Body of pancreas (tissue), 4 donors: Measurements from ENCODE around the gene FXR1. TPM values are rescaled to one million over a fixed set of nuclear protein-coding genes. Genes with fewer than 3 reads are reported as not detected.
"Not testable (repeated sequence)": the region's sequence is repeated elsewhere in the genome, so short reads cannot be mapped to it uniquely, and the experiment has no call there.

Experiments
- ATAC-seq: fragments of 150-250 bp; one replicate; pipeline ENCODE4 v1.9.1; 2016
- DNase-seq, 4 donors: peaks; one replicate each; pipeline ENCODE4 v3.0.0-alpha.2; 2019
- H3K27ac ChIP-seq, 4 donors: fragments of 200-600 bp; sonication (generic); 1 replicate in 3 of 4; 2 replicates in 1 of 4; pipeline versions ENCODE4 v1.5.1 to v1.6.1; 2016 to 2019; ENCODE audit warnings: mild to moderate bottlenecking in 1 of 4, mixed read lengths in 1 of 4, moderate library complexity in 1 of 4
- H3K27me3 ChIP-seq, 2 donors: fragments of 200-600 bp; sonication (generic); one replicate each; pipeline ENCODE4 v1.6.0; 2016; ENCODE audit warnings: mild to moderate bottlenecking in 1 of 2
- H3K36me3 ChIP-seq, 2 donors: fragments of 200-600 bp; sonication (generic); replicated peaks in 1 of 2; 2 replicates each; pipeline ENCODE4 v1.5.1; 2016; ENCODE audit warnings: low read depth in 2 of 2; ENCODE audit not compliant: insufficient read depth in 1 of 2
- H3K4me1 ChIP-seq: fragments of 200-600 bp; sonication (generic); one replicate; pipeline ENCODE4 v1.6.0; 2016
- H3K4me3 ChIP-seq, 2 donors: fragments of 200-600 bp; sonication (generic); 1 replicate in 1 of 2; 2 replicates in 1 of 2; pipeline ENCODE4 v1.5.1; 2016 to 2019
- H3K9me3 ChIP-seq, 3 donors: fragments of 200-600 bp; sonication (generic); 1 replicate in 2 of 3; 2 replicates in 1 of 3; pipeline ENCODE4 v1.5.1; 2016
- POLR2A ChIP-seq, 3 donors: fragments of 450-650 bp; IDR thresholded peaks; one replicate each; pipeline ENCODE4 v1.6.1; 2016; ENCODE audit warnings: antibody characterized with exemption in 3 of 3, mild to moderate bottlenecking in 2 of 3
- WGBS, 2 donors: methylation state at CpG; one replicate each; pipeline ENCODE4 v1.1.5; 2017; 5-methylcytosine and 5-hydroxymethylcytosine counted together
- intact Hi-C: fragments of 100-400 bp; cut with DNase I; formaldehyde crosslinking; loops from one replicate; pipeline ENCODE4 v1.15.1; 2023
- total RNA-seq, 2 donors: library from RNA; depleted of rRNA; stranded (reverse); fragments of >200 nt; gene quantifications; one replicate each; pipeline ENCODE4 v1.1.0, GENCODE V29; 2016
- TF ChIP-seq, protein P1 (sequence below), 7 experiments: fragments of 450-650 bp in 4 of 7; fragments of 200-600 bp in 3 of 7; sonication (generic) in 3 of 7; IDR thresholded peaks; one replicate each; pipeline ENCODE4 v1.5.1; 2016 to 2019; ENCODE audit warnings: antibody characterized with exemption in 7 of 7

The FXR1 gene
- total RNA-seq: 10 to 100 TPM; 55.0 to 89.5 TPM

GRCh38 chr3:180912304-180913296, at the start of gene FXR1:
TSS of gene FXR1 (plus strand) at chr3:180912670. CDS start at chr3:180912686, 16 bp downstream.
- peak within 1 kb of the TSS; percentile 67 to 96 for H3K4me3 ChIP-seq
- no peaks in the 10 kb centered on the region for H3K9me3 ChIP-seq
- peak; percentile 98 for ATAC-seq
- H3K27ac ChIP-seq: peak within 1 kb of the TSS; percentile 84 to 88 (median 86)
- intact Hi-C loops: no loop called here
- no peaks in the 10 kb centered on the region for H3K27me3 ChIP-seq
- peak; percentile 91 to 94 (median 92) for DNase-seq
- H3K4me1 ChIP-seq: peaks cover 29% of the 10 kb centered on the region
- 0% methylated on average over 41 to 68 of the region's 68 CpGs for WGBS, 2 donors
- TF ChIP-seq POLR2A (IDR thresholded peaks at IDR 0.05): peak in 2 of 3 donors; percentile 75 to 78
- TF ChIP-seq, protein P1, sequence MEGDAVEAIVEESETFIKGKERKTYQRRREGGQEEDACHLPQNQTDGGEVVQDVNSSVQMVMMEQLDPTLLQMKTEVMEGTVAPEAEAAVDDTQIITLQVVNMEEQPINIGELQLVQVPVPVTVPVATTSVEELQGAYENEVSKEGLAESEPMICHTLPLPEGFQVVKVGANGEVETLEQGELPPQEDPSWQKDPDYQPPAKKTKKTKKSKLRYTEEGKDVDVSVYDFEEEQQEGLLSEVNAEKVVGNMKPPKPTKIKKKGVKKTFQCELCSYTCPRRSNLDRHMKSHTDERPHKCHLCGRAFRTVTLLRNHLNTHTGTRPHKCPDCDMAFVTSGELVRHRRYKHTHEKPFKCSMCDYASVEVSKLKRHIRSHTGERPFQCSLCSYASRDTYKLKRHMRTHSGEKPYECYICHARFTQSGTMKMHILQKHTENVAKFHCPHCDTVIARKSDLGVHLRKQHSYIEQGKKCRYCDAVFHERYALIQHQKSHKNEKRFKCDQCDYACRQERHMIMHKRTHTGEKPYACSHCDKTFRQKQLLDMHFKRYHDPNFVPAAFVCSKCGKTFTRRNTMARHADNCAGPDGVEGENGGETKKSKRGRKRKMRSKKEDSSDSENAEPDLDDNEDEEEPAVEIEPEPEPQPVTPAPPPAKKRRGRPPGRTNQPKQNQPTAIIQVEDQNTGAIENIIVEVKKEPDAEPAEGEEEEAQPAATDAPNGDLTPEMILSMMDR (IDR thresholded peaks at IDR 0.05): peak; percentile 74 to 92 (median 85)
- H3K36me3 ChIP-seq: no peaks in the 10 kb centered on the region

DNA sequence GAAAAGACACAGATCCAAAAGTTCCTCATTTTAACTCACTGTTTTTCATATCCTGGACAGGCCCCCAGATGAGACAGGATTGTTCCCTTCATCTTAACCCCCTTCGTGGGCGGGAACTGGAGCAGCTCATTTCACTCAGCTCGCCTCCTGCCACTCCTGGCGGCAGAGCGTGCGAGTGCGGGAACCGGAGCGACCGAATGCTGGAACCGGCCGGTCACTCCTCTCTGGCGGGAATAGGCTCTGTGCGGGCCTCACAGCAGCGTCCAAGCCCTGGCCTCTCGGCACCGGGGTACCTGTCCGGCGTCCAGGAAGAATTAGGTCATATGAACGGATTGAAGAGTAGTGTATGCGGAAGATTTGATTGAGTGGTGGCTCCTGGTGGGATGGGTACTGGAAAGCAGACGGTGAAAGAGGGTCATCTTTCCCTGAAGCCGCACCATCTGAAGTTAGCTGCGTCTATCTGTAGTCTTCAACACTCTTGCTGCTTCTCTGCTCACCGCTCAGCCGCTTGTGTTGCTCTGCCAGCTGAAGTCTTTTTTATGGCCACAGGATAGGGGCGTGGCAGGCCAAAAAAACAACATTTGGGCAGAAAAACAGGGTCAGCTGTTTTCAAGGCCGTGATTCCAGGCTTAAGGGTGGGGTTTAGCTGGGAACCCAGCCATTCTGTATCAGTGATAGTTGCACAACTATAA, 42.3 kb upstream of the FXR1 start:
- Histone ChIP-seq H3K36me3 (no peaks in the 10 kb centered on the region), H3K27ac (no peak overlapping the region), H3K27me3 (no peaks in the 10 kb centered on the region), H3K4me3 (no peak overlapping the region), H3K9me3 (no peaks in the 10 kb centered on the region), H3K4me1 (peaks cover 16% of the 10 kb centered on the region)
- 14 to 15% methylated on average over 16 to 28 of the region's 28 CpGs for WGBS, 2 donors
- intact Hi-C loops: no loop called here
- ATAC-seq (peak; percentile 67), DNase-seq (peak; percentile 28 to 53 (median 38))
- peak in 2 of 3 donors; percentile 19 to 23 for TF ChIP-seq POLR2A (IDR thresholded peaks at IDR 0.05)
- TF ChIP-seq, protein P1 (IDR thresholded peaks at IDR 0.05): peak in 2 of 7 experiments; percentile 10 to 30

- ATAC-seq: no peak
- H3K4me3 ChIP-seq: no peak overlapping the region
- H3K36me3 ChIP-seq: no peaks in the 10 kb centered on the region
- intact Hi-C loops: no loop called here
- WGBS, 2 donors: 42 to 65% methylated on average over 3 of the region's 3 CpGs
- H3K4me1 ChIP-seq: peaks cover 16% of the 10 kb centered on the region
- no peaks in the 10 kb centered on the region for H3K9me3 ChIP-seq
- no peaks in the 10 kb centered on the region for H3K27me3 ChIP-seq
- no peak overlapping the region for H3K27ac ChIP-seq
- no peak for DNase-seq
- TF ChIP-seq POLR2A (IDR thresholded peaks at IDR 0.05): no peak
- TF ChIP-seq, protein P1 (IDR thresholded peaks at IDR 0.05): no peak
Observed at GRCh38 chr3:180871901-180872300, 40.6 kb upstream of the FXR1 start.

- ATAC-seq, H3K4me3 ChIP-seq, H3K36me3 ChIP-seq, H3K9me3 ChIP-seq, intact Hi-C loops, H3K27ac ChIP-seq, H3K27me3 ChIP-seq, DNase-seq: not testable (repeated sequence)
- WGBS, 2 donors: 79 to 81% methylated on average over 9 of the region's 9 CpGs
- H3K4me1 ChIP-seq: peaks cover 16% of the 10 kb centered on the region
Observed at GRCh38 chr3:180872430-180872829, 40.0 kb upstream of the FXR1 start.

- Histone ChIP-seq H3K9me3 (no peaks in the 10 kb centered on the region), H3K27ac (no peak overlapping the region), H3K4me1 (peaks cover 7% of the 10 kb centered on the region), H3K4me3 (no peak overlapping the region), H3K27me3 (no peaks in the 10 kb centered on the region), H3K36me3 (no peaks in the 10 kb centered on the region)
- intact Hi-C loops: no loop called here
- 73 to 77% methylated on average over 2 of the region's 2 CpGs for WGBS, 2 donors
- no peak for ATAC-seq
- TF ChIP-seq POLR2A (IDR thresholded peaks at IDR 0.05): no peak
- TF ChIP-seq, protein P1 (IDR thresholded peaks at IDR 0.05): no peak
- DNase-seq: no peak
Observed at GRCh38 chr3:180875124-180875698, 37.3 kb upstream of the FXR1 start.
